ENCODE results near the gene RNF113A. TPM values are rescaled to one million over a fixed set of nuclear protein-coding genes. Genes with fewer than 3 reads are reported as not detected.
"Not testable (repeated sequence)": the region's sequence is repeated elsewhere in the genome, so short reads cannot be mapped to it uniquely, and the experiment has no call there.

The RNF113A gene
- total RNA-seq, 2 donors from 2014 or later = 13.4 to 14.6 TPM

DNA sequence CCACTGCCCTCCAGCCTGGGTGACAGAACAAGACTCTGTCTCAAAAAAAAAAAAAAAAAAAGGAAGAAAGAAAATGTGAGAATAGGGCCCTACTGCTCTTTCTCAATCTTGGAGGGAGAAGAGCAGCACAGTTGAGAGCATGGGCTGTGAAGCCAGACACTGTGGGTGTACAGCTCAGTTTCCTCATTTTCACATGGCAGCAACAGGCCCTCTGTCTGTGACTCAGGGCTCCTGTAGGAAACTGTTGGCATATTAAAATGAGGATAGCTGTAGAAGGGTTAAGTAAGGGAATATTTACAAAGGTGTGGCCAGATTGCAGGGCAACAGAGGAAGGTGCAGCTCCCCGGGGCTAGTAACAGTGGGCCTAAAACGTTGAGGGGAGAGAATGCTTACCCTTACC, 27.6 kb upstream of the RNF113A start:
- no peaks in the 10 kb centered on the region for H3K4me1 ChIP-seq
- no peaks in the 10 kb centered on the region for H3K27me3 ChIP-seq
- H3K9me3 ChIP-seq = no peaks in the 10 kb centered on the region
- TF ChIP-seq, protein P1, sequence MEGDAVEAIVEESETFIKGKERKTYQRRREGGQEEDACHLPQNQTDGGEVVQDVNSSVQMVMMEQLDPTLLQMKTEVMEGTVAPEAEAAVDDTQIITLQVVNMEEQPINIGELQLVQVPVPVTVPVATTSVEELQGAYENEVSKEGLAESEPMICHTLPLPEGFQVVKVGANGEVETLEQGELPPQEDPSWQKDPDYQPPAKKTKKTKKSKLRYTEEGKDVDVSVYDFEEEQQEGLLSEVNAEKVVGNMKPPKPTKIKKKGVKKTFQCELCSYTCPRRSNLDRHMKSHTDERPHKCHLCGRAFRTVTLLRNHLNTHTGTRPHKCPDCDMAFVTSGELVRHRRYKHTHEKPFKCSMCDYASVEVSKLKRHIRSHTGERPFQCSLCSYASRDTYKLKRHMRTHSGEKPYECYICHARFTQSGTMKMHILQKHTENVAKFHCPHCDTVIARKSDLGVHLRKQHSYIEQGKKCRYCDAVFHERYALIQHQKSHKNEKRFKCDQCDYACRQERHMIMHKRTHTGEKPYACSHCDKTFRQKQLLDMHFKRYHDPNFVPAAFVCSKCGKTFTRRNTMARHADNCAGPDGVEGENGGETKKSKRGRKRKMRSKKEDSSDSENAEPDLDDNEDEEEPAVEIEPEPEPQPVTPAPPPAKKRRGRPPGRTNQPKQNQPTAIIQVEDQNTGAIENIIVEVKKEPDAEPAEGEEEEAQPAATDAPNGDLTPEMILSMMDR (IDR thresholded peaks at IDR 0.05) = no peak
- intact Hi-C loops (cut with DNase I) = no loop called here
- no peak overlapping the region for H3K9ac ChIP-seq (ENCODE audit: low read depth in 2 of 2, low read length in 2 of 2)
- DNase-seq = peak; percentile 22
- H3K36me3 ChIP-seq = no peaks in the 10 kb centered on the region
- no peak overlapping the region for H3K27ac ChIP-seq
- H3K4me3 ChIP-seq = no peak overlapping the region

- Histone ChIP-seq H3K4me3 (no peak within 1 kb of the TSS), H3K27ac (no peak within 1 kb of the TSS), H3K36me3 (no peaks in the 10 kb centered on the region), H3K27me3 (no peaks in the 10 kb centered on the region), H3K4me1 (no peaks in the 10 kb centered on the region), H3K9me3 (no peaks in the 10 kb centered on the region), H3K9ac (ENCODE audit: low read depth in 2 of 2, low read length in 2 of 2) (no peak within 1 kb of the TSS)
- DNase-seq = no peak
- TF ChIP-seq, protein P1 (IDR thresholded peaks at IDR 0.05) = no peak
- intact Hi-C loops (cut with DNase I) = no loop called here
Observed at GRCh38 chrX:119895843-119896326, 24.4 kb upstream of the RNF113A start, which contains the start of gene AKAP14. TSS of gene AKAP14 (plus strand) at chrX:119895893. CDS start at chrX:119903224, 7,331 bp downstream.

GRCh38 chrX:119891961-119892692, 20.6 kb upstream of the RNF113A start:
- H3K27ac ChIP-seq; H3K4me3 ChIP-seq; intact Hi-C loops (cut with DNase I); H3K36me3 ChIP-seq; H3K9ac ChIP-seq (ENCODE audit: low read depth in 2 of 2, low read length in 2 of 2); H3K9me3 ChIP-seq; DNase-seq; H3K4me1 ChIP-seq; H3K27me3 ChIP-seq: not testable (repeated sequence)

DNA sequence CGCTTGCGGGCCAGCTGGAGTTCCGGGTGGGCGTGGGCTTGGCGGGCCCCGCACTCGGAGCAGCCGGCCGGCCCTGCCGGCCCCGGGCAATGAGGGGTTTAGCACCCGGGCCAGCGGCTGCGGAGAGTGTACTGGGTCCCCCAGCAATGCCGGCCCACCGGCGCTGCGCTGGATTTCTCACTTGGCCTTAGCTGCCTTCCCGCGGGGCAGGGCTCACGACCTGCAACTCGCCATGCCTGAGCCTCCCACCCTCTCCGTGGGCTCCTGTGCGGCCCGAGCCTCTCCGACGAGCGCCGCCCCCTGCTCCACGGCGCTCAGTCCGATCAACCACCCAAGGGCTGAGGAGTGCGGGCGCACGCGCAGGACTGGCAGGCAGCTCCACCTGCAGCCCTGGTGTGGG, 19.1 kb upstream of the RNF113A start:
- not testable (repeated sequence) for DNase-seq

DNA sequence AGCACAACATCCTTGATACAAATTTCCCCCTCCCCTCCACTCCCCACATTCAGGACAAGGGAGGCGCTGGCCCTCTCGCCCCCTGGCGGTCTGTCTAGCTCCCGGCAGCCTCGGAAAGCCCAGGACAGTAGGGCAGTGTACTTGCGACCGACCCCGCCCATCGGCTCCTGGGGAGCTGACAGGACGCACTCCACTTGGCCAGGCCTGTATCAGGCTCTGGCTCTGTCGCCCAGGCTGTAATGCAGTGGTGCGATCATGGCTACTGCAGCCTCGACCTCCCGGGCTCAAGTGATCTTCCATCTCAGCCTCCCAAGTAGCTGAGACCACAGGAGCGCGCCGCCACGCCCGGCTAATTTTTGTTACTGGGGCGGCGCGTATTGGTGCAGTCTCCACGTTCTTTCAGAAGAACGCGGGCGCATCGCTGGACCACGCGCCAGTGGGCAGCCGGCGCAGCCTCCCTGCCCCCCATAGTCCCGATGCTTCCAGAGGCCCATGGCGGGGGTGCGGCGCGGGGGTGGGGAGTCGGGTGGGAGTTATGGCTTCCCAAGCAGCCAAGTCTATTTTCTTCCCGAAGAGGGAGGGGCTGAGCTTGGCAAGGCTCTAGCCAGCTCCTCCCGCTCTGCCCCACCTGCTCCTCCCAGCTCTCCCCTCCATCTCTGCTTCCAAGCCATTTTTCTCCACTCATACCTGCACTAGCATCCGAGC, 16.3 kb upstream of the RNF113A start:
- intact Hi-C loops (cut with DNase I) = loop anchor here (10.0 kb wide), 1 partner anchor 373 kb away; no protein-coding TSS in a partner anchor

More for the DNA sequence above, 19.1 kb upstream of the RNF113A start:
- H3K9me3 ChIP-seq; H3K4me3 ChIP-seq; H3K27me3 ChIP-seq; H3K4me1 ChIP-seq; H3K9ac ChIP-seq (ENCODE audit: low read depth in 2 of 2, low read length in 2 of 2); H3K36me3 ChIP-seq; intact Hi-C loops (cut with DNase I); H3K27ac ChIP-seq: not testable (repeated sequence)

More for the DNA sequence above, 16.3 kb upstream of the RNF113A start:
- no peaks in the 10 kb centered on the region for H3K27me3 ChIP-seq
- H3K9me3 ChIP-seq = no peaks in the 10 kb centered on the region
- H3K4me1 ChIP-seq = no peaks in the 10 kb centered on the region
- no peak overlapping the region for H3K27ac ChIP-seq
- TF ChIP-seq, protein P1 (IDR thresholded peaks at IDR 0.05) = peak; percentile 43
- no peak overlapping the region for H3K9ac ChIP-seq (ENCODE audit: low read depth in 2 of 2, low read length in 2 of 2)
- H3K4me3 ChIP-seq = peak overlapping the region; percentile 33
- DNase-seq = peak; percentile 77
- H3K36me3 ChIP-seq = no peaks in the 10 kb centered on the region

All from colonic mucosa (tissue), 4 donors.